GM13976 (cell line): ENCODE measurements around the gene ARL14.

ENCODE experiments used
- DNase-seq: peaks from one replicate; pipeline ENCODE4 v3.0.0; 2012; ENCODE audit warnings: low spot score
- in situ Hi-C: fragments of 300-500 bp; cut with MboI; formaldehyde crosslinking; loops from one replicate; pipeline ENCODE4 v1.12.0; 2022; ENCODE audit warnings: low sequenced_read_pairs, mixed read lengths, inconsistent platforms; ENCODE audit not compliant: unreplicated experiment
- TF ChIP-seq, protein P1 (sequence below): IDR thresholded peaks from 2 replicates; pipeline ENCODE4 v1.5.1; 2012; ENCODE audit warnings: borderline replicate concordance, mild to moderate bottlenecking; ENCODE audit not compliant: insufficient read depth; ENCODE audit errors: extremely low read depth, missing control alignments, control extremely low read depth

Gene ARL14

DNA sequence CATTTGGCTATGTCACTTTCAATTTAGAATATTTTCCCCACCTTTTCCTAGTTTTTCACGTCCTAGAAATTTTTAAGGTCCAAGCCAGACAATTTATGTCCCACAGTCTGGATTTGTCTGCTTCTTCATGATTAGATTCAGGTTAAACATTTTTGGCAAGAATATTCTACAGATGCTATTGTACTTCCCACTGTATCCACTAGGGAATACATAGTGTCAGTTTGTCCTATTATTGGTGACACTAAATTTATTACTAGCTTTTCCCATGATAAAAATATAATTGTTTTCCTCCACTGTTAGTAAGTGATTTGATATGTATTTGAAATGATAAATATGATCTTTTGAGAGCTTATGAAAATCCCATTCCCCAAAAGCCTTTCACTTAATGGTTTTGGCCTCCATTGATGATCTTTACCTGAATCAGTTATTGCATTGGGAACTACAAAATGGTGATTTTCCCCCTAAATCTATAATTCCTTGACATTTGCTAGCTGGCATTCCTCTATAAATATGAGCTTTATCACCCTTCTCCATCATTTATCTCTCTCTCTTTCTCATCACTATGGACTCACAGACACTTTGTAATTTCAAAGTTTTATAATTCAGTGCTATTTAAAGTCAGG is 8.3 kb downstream of the ARL14 start:
- DNase-seq: no peak
- TF ChIP-seq, protein P1, sequence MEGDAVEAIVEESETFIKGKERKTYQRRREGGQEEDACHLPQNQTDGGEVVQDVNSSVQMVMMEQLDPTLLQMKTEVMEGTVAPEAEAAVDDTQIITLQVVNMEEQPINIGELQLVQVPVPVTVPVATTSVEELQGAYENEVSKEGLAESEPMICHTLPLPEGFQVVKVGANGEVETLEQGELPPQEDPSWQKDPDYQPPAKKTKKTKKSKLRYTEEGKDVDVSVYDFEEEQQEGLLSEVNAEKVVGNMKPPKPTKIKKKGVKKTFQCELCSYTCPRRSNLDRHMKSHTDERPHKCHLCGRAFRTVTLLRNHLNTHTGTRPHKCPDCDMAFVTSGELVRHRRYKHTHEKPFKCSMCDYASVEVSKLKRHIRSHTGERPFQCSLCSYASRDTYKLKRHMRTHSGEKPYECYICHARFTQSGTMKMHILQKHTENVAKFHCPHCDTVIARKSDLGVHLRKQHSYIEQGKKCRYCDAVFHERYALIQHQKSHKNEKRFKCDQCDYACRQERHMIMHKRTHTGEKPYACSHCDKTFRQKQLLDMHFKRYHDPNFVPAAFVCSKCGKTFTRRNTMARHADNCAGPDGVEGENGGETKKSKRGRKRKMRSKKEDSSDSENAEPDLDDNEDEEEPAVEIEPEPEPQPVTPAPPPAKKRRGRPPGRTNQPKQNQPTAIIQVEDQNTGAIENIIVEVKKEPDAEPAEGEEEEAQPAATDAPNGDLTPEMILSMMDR: no peak
- in situ Hi-C loops: no loop called here

DNA sequence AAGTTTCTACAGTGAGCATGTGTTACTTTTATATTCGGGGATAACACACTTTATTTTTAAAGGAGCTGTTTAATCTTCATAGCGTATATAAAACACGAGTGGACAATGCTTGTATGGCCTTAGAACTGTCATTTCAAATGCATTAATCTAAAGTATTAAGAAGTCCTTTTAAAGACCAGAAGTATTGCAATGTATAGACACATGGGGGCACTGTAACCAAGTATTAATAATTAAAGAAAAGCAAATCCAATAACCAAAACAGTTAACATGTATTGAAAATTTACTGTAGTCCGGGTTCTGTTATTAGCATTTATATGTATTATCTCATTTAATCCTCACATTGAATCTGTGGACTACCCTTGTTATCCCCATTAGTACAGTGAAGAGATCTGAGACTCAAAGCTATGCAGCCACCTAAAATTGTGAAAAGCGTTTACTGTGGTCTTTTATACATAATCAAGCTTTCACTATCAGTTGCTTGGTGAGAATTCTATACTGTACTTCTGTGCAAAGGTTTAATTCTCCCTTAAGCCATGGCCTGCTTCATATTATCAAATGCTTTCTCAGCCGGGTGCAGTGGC is 10.1 kb downstream of the ARL14 start:
- in situ Hi-C loops: no loop called here
- TF ChIP-seq, protein P1: no peak
- DNase-seq: peak; percentile 36

DNA sequence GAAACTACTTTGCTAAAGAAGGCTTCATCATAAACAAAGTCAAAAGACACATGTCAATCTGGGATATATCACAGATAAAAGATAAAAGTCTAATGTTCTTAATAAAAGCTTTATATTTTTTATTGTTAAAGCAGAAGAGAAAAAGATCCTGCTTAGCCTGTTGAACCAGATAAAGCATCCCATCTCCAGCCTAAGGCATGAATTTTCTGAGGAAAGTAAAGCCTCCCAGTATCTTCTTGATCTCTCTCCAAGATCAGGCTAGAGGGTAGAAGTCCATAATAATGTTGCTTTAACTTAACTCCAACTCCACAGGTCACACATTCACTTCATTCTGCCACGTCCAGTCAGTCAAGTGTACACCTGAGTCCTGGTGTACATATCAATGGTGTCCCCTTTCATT is 14.2 kb downstream of the ARL14 start:
- TF ChIP-seq, protein P1: no peak
- in situ Hi-C loops: no loop called here

DNA sequence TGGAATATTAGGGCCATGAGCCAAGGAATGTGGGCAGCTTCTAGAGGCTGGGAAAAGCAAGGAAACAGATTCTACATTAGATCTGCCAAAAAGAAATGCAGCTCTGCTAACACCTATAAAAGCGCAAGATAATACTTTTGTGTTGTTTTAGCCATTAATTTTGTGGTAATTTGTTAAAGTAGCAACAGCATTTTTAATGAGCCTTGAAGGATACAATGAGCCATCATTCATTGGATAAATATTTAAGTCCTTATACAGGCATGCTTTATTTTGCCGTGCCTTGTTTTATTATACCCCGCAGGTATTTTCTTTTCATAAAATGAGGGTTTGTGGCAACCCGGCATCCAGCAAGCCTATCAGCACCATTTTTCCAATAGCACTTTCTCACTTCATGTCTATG is 15.0 kb downstream of the ARL14 start:
- TF ChIP-seq, protein P1: no peak
- no peak for DNase-seq
- in situ Hi-C loops: no loop called here

More for the DNA sequence above, 14.2 kb downstream of the ARL14 start:
- no peak for DNase-seq

DNA sequence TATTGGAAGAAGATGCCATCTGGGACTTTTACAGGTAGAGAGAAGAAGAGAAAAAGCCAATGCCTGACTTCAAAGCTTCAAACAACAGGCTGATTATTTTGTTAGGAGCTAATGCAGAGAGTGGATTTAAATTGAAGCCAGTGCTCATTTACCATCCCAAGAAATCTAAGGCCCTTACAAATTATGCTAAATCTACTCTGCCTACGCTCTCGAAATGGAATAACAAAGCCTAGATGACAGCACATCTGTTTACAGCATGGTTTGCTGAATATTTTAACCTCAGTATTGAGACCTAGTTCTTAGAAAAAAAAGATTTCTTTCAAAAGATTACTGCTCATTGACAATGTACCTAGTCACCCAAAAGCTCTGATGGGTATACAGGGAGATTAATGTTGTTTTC is 16.2 kb downstream of the ARL14 start:
- TF ChIP-seq, protein P1: no peak
- in situ Hi-C loops: no loop called here
- no peak for DNase-seq

DNA sequence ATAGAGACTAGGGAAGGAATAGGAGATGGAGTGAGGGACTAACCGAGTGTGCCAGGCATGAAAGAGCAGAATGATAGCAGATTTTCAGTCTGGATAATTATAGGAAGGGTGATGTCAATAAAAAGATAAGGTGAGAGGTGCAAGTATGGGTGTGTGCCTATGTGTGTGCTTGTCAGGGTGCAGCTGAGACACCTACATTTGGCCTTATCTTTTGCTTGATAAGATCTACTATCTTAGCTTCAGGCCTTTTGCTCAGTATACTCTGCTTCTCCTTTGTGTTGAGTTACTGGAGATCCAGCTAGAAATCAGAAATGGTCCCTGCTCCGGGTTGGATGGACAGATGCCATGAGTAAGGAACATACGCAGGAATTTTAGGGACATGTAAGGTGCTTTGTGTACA is 17.4 kb downstream of the ARL14 start:
- in situ Hi-C loops: no loop called here
- TF ChIP-seq, protein P1: no peak
- no peak for DNase-seq

DNA sequence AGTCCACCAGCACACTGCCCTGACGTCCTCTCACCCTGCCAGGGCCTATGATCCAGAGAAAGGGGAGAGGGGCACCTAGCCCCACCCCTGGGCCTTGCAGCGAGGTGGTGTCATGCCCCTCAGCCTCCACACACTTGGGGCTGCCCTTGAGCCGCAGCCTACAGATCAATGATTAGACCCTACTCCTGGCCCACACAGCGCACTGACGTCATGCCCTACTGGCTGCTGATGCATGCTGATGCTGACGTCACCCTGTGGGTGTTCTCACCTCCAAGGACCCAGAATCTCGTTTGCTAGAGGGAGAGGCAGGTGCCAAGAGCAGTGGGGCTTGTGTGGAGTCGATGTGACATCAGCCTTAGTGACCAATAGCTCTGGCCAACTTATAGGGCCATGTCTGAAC is 18.0 kb downstream of the ARL14 start:
- no peak for DNase-seq
- TF ChIP-seq, protein P1: no peak
- in situ Hi-C loops: no loop called here
